Muscle of leg (tissue), 11 donors: ENCODE results near the gene EIF3F. TPM values are rescaled to one million over a fixed set of nuclear protein-coding genes. Genes with fewer than 3 reads are reported as not detected.

Source experiments
- DNase-seq: peaks from one replicate; pipeline ENCODE4 v3.0.0; 2013
- H3K27ac ChIP-seq: one replicate; pipeline ENCODE4 v1.5.1; 2013; ENCODE audit warnings: mild to moderate bottlenecking, low read length, control low read depth
- H3K27me3 ChIP-seq: one replicate; pipeline ENCODE4 v1.6.1; 2013; ENCODE audit warnings: low read length; ENCODE audit not compliant: control insufficient read depth, insufficient read depth
- H3K36me3 ChIP-seq: one replicate; pipeline ENCODE4 v1.6.1; 2013; ENCODE audit warnings: low read length; ENCODE audit not compliant: control insufficient read depth, insufficient read depth
- H3K4me1 ChIP-seq: one replicate; pipeline ENCODE4 v1.6.1; 2013; ENCODE audit warnings: low read length; ENCODE audit not compliant: control insufficient read depth, insufficient read depth
- H3K4me3 ChIP-seq: one replicate; pipeline ENCODE4 v1.5.1; 2013; ENCODE audit warnings: low read length, control low read depth
- H3K9me3 ChIP-seq: replicated peaks from 2 replicates; pipeline ENCODE4 v1.6.1; 2013; ENCODE audit warnings: low read depth, low read length; ENCODE audit not compliant: control insufficient read depth
- WGBS: methylation state at CpG from one replicate; pipeline ENCODE4 v1.1.5; 2013; ENCODE audit warnings: missing lambda C conversion rate; ENCODE audit not compliant: insufficient coverage; 5-methylcytosine and 5-hydroxymethylcytosine counted together
- polyA plus RNA-seq, 8 donors: library from polyadenylated mRNA; unstranded; fragments of 120-200 nt; gene quantifications; one replicate each; pipeline versions ENCODE4 v1.2.1 to v1.2.3, GENCODE V29; 2013; ENCODE audit warnings: inconsistent platforms in 1 of 8, low replicate concordance in 1 of 8; ENCODE audit not compliant: insufficient read length in 8 of 8, insufficient read depth in 1 of 8
- total RNA-seq: library from RNA; stranded (reverse); fragments of 120-200 nt; gene quantifications from one replicate; pipeline ENCODE4 v1.2.4, GENCODE V29; 2013

EIF3F gene
- total and polyA plus RNA-seq, 9 donors: 386 to 452 (median 417) TPM

- WGBS: no CpG with 5 or more reads among the region's 1 CpG
- Histone ChIP-seq H3K27me3 (no peaks in the 10 kb centered on the region), H3K36me3 (no peaks in the 10 kb centered on the region), H3K4me3 (no peak within 1 kb of the TSS), H3K27ac (no peak within 1 kb of the TSS), H3K9me3 (no peaks in the 10 kb centered on the region), H3K4me1 (no peaks in the 10 kb centered on the region)
- no peak for DNase-seq
These were observed 21.8 kb upstream of the EIF3F start, which contains the start of gene NLRP10 for GRCh38 chr11:7965386-7965785. Gene NLRP10 (minus strand): TSS chr11:7965447. CDS start chr11:7963495, 1,952 bp downstream.

GRCh38 chr11:7967097-7967496, 20.0 kb upstream of the EIF3F start:
- Histone ChIP-seq H3K27ac (no peak overlapping the region), H3K36me3 (no peaks in the 10 kb centered on the region), H3K4me3 (no peak overlapping the region), H3K27me3 (no peaks in the 10 kb centered on the region), H3K9me3 (no peaks in the 10 kb centered on the region), H3K4me1 (no peaks in the 10 kb centered on the region)
- no peak for DNase-seq
- WGBS: 63% methylated on average over 1 of the region's 1 CpG

- H3K27ac ChIP-seq: no peak overlapping the region
These were observed 19.3 kb upstream of the EIF3F start for GRCh38 chr11:7967826-7968225.

GRCh38 chr11:7968686-7969085, 18.5 kb upstream of the EIF3F start:
- no peaks in the 10 kb centered on the region for H3K4me1 ChIP-seq
- DNase-seq: no peak
- no peaks in the 10 kb centered on the region for H3K27me3 ChIP-seq
- H3K9me3 ChIP-seq: no peaks in the 10 kb centered on the region
- WGBS: no CpG with 5 or more reads among the region's 2 CpGs
- no peak overlapping the region for H3K27ac ChIP-seq
- no peaks in the 10 kb centered on the region for H3K36me3 ChIP-seq
- no peak overlapping the region for H3K4me3 ChIP-seq

More at GRCh38 chr11:7967826-7968225, 19.3 kb upstream of the EIF3F start:
- Histone ChIP-seq H3K27me3 (no peaks in the 10 kb centered on the region), H3K36me3 (no peaks in the 10 kb centered on the region), H3K4me3 (no peak overlapping the region), H3K4me1 (no peaks in the 10 kb centered on the region), H3K9me3 (no peaks in the 10 kb centered on the region)
- no peak for DNase-seq

GRCh38 chr11:7969756-7970646, 17.1 kb upstream of the EIF3F start:
- Histone ChIP-seq H3K27ac (no peak overlapping the region), H3K27me3 (no peaks in the 10 kb centered on the region), H3K4me1 (no peaks in the 10 kb centered on the region), H3K4me3 (no peak overlapping the region), H3K36me3 (no peaks in the 10 kb centered on the region), H3K9me3 (no peaks in the 10 kb centered on the region)
- no CpG with 5 or more reads among the region's 3 CpGs for WGBS
- no peak for DNase-seq

- no peak for DNase-seq
- Histone ChIP-seq H3K36me3 (no peaks in the 10 kb centered on the region), H3K4me3 (no peak overlapping the region), H3K4me1 (no peaks in the 10 kb centered on the region), H3K9me3 (no peaks in the 10 kb centered on the region), H3K27ac (no peak overlapping the region), H3K27me3 (no peaks in the 10 kb centered on the region)
These were observed 15.3 kb upstream of the EIF3F start for GRCh38 chr11:7971846-7972245.

- no peak for DNase-seq
- Histone ChIP-seq H3K9me3 (no peaks in the 10 kb centered on the region), H3K4me1 (no peaks in the 10 kb centered on the region), H3K27ac (no peak overlapping the region), H3K4me3 (no peak overlapping the region), H3K36me3 (no peaks in the 10 kb centered on the region), H3K27me3 (no peaks in the 10 kb centered on the region)
- WGBS: 71% methylated on average over 1 of the region's 5 CpGs
These were observed 14.1 kb upstream of the EIF3F start for GRCh38 chr11:7973011-7973410.

- no peaks in the 10 kb centered on the region for H3K36me3 ChIP-seq
These were observed 12.5 kb upstream of the EIF3F start for GRCh38 chr11:7974668-7975067.

GRCh38 chr11:7977232-7977917, 9.8 kb upstream of the EIF3F start:
- DNase-seq: no peak
- H3K27me3 ChIP-seq: no peaks in the 10 kb centered on the region
- H3K36me3 ChIP-seq: no peaks in the 10 kb centered on the region
- H3K4me1 ChIP-seq: no peaks in the 10 kb centered on the region
- no peaks in the 10 kb centered on the region for H3K9me3 ChIP-seq
- no peak overlapping the region for H3K4me3 ChIP-seq
- no peak overlapping the region for H3K27ac ChIP-seq
- WGBS: 80% methylated on average over 2 of the region's 5 CpGs

More at GRCh38 chr11:7974668-7975067, 12.5 kb upstream of the EIF3F start:
- Histone ChIP-seq H3K27ac (no peak overlapping the region), H3K4me3 (no peak overlapping the region), H3K9me3 (no peaks in the 10 kb centered on the region), H3K27me3 (no peaks in the 10 kb centered on the region), H3K4me1 (no peaks in the 10 kb centered on the region)
- no peak for DNase-seq
- WGBS: no CpG with 5 or more reads among the region's 2 CpGs

- no CpG with 5 or more reads among the region's 1 CpG for WGBS
- no peak overlapping the region for H3K4me3 ChIP-seq
- H3K27me3 ChIP-seq: no peaks in the 10 kb centered on the region
These were observed 5.4 kb upstream of the EIF3F start for GRCh38 chr11:7981619-7982157.

More at GRCh38 chr11:7981619-7982157, 5.4 kb upstream of the EIF3F start:
- Histone ChIP-seq H3K4me1 (peaks cover 2% of the 10 kb centered on the region), H3K9me3 (no peaks in the 10 kb centered on the region), H3K27ac (no peak overlapping the region), H3K36me3 (no peaks in the 10 kb centered on the region)
- DNase-seq: no peak
